GM21723 (cell line): ENCODE results near the gene PRR9.

Experiments
- ATAC-seq: cut with Tn5 transposase; IDR thresholded peaks from one replicate; pipeline ENCODE4 v1.9.1; 2021; ENCODE audit warnings: mild to moderate bottlenecking, moderate library complexity; ENCODE audit not compliant: unreplicated experiment

Gene PRR9

DNA sequence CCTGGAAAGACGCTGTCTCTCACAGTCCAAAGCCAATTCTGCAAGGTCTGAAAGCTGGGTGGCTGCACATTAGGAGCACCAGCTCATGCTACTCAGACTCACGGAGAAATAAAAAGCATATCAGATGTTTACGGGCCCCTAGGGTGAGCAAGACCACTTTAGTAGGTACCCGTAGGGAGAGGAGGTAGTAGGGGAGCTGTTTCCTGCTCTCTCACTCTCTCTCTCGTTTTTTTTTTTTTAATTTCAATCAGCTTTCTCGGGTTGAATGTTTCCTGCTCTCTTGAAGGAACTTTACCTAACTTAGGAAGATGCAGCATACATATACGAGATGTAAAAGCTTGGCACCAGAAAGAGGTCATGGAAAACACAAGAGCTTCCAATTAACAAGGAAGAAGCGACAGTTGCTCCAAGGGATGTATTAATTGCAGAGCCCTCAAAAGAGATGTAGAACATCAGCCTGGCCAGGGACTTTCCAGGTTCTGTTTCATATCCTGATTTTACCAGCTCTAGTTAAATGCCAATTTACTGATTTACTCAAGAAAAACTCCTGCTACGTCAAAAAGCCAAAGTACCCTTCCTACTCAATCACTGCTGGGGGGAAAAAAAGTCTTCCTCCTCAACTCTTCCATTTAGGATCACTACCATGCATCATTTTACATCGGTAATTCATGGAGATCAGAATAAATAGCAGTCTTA, 45.2 kb downstream of the PRR9 start:
- no peak for ATAC-seq

DNA sequence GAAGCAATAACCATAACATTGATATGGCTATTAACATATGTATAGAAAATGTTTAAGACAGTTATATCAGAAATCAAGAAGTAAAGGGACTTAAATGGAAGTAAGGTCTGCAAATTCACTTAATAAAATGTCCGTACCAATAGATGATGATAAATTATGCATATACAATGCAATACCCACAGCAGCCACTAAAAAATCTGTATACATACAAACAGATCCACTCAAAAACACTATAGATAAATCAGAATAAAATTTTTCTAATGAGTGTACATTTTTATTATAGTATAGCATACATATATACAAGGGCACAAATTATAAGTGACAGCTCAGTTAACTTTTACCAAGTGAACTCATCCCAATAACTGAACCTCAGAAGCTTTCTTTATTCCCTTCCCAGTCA, 48.1 kb downstream of the PRR9 start:
- no peak for ATAC-seq
